ENCODE results near the gene GUCA2A. TPM values are rescaled to one million over a fixed set of nuclear protein-coding genes. Genes with fewer than 3 reads are reported as not detected.

Gene GUCA2A
- total and polyA plus RNA-seq, 9 of the 15 experiments (the other 6 are each of a cell fraction or from before 2014, with no cell fraction given), result not detected

DNA sequence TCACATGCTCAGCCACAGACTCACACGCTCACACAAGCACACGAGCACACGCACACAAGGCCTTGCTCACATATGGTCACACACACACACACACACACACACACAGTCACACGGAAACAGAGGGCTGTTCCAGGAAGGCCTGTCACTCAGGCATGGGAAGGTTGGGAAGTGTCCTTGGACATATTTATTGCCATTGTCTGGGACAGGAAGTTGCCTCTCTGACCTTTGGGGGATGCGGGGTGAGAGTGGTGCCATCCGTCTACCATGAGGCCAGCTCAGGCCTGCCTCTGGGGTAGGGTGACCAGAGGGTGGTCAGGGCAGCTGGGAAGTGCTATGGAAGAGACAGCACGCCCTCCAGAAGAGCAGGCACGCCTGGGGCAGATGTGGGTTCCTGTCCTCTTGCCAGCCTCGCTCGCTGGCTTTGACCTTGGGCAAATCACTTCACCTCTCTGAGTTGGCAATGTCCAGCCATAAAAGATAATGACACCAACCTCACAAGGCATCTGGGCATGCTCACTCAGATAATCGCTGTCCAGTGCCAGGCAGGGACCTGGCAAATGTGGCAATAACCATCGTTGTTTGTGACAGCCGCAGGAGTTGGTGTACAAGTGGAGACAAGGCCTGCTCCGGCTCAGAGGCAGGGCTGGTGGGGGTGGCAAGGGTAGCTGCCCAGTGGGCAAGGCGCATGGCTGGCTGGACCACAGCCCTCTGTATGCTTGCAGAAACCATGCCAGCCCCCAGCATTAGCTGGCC lies 8.0 kb upstream of the GUCA2A start:
- POLR2A ChIA-PET, result interaction anchor here (0.6 to 2.0 kb wide), 4 partner anchors 11 to 694 kb away, joined by 3 to 5 read pairs (median 3); no protein-coding TSS in a partner anchor
- no peak overlapping the region for H3K4me3 ChIP-seq
- H2AFZ ChIP-seq (ENCODE audit: low read depth, low read length), result no peak overlapping the region
- CTCF ChIA-PET (ENCODE audit: low intra/inter-chr PET ratio), result interaction anchor here (1.1 kb wide), 1 partner anchor 26 kb away, joined by 5 read pairs; no protein-coding TSS in a partner anchor
- BruUV-seq (replicated peaks), result no TSS peak
- H4K20me1 ChIP-seq (replicated peaks; ENCODE audit: control insufficient read depth, insufficient read depth, low read length), result peaks cover 10% of the 10 kb centered on the region; the same call in 1 of the 2 replicates
- peaks cover 6% of the 10 kb centered on the region; the same call in 1 of the 3 replicates for H3K36me3 ChIP-seq (ENCODE audit: control insufficient read depth, insufficient read depth, low read length)
- 0 out of 4 replicates have a peak overlapping the region, but pooled peaks of 1 of the 2 experiments have one; percentile 8 for H3K9ac ChIP-seq (ENCODE audit: insufficient read depth in 1 of 2, low read depth in 2 of 2, low read length in 2 of 2)
- TF ChIP-seq POLR2G (IDR thresholded peaks at IDR 0.05; ENCODE audit: low read depth, low read length) (peak; percentile 50), PKNOX1 (IDR thresholded peaks at IDR 0.05) (peak; percentile 80), MAFF (IDR thresholded peaks at IDR 0.05; ENCODE audit: low read length) (no peak), ZNF124 (CRISPR knock-in tag; IDR thresholded peaks at IDR 0.05) (no peak)
- no peak overlapping the region; the same call in 2 of the 3 replicates for H3K27ac ChIP-seq (ENCODE audit: extremely low read depth, low read depth, low read length)
- no peaks in the 10 kb centered on the region for H3K9me3 ChIP-seq (replicated peaks; ENCODE audit: control insufficient read depth, insufficient read depth, low read depth, low read length)
- no peak for FAIRE-seq
- no peaks in the 10 kb centered on the region for H3K79me2 ChIP-seq (ENCODE audit: control insufficient read depth, insufficient read depth, low read length)
- intact Hi-C loops (cut with micrococcal nuclease), result loop anchor here (10.0 kb wide), 1 partner anchor 598 kb away; no protein-coding TSS in a partner anchor
- DNase-seq (ENCODE audit: extremely low read depth in 1 of 4, low spot score in 3 of 4), result peak in 1 of 4 experiments; percentile 13
- in situ Hi-C loops (cut with MboI), result no loop called here
- no peaks in the 10 kb centered on the region for H3K27me3 ChIP-seq (ENCODE audit: control insufficient read depth in 2 of 2, insufficient read depth in 2 of 2, low read length in 2 of 2)
- peaks cover 0 to 7% of the 10 kb centered on the region in 2 experiments; a peak in 2 of 5 replicates for H3K4me1 ChIP-seq (replicated peaks in 1 of 2; ENCODE audit: control insufficient read depth in 2 of 2, insufficient read depth in 2 of 2, low read length in 2 of 2)
- H3K4me2 ChIP-seq (ENCODE audit: insufficient read depth, low read length), result no peak overlapping the region
- 63% methylated on average over 15 of the region's 15 CpGs for WGBS (ENCODE audit: insufficient coverage, low coverage, missing lambda C conversion rate)
- H3K9me1 ChIP-seq (ENCODE audit: control insufficient read depth, insufficient read depth, low read length), result no peaks in the 10 kb centered on the region
- ATAC-seq, result no peak; the same call in 2 of the 3 replicates

Data from K562 (cell line).